ENCODE results near the gene JMJD6.
"Not testable (repeated sequence)": the region's sequence is repeated elsewhere in the genome, so short reads cannot be mapped to it uniquely, and the experiment has no call there.

JMJD6 gene

GRCh38 chr17:76707985-76708807 lies 18.2 kb downstream of the JMJD6 start:
- Histone ChIP-seq H3K9me3 (ENCODE audit: low read length) (peaks cover 2% of the 10 kb centered on the region), H3K4me3 (ENCODE audit: low read length) (no peak overlapping the region), H2AFZ (ENCODE audit: low read depth, low read length) (no peak overlapping the region), H3K27me3 (ENCODE audit: insufficient read depth, low read length) (no peaks in the 10 kb centered on the region), H3K4me1 (ENCODE audit: insufficient read depth, low read length) (peaks cover 30% of the 10 kb centered on the region), H3K36me3 (ENCODE audit: insufficient read depth, low read length) (no peaks in the 10 kb centered on the region)

- peaks cover 34% of the 10 kb centered on the region for H3K4me1 ChIP-seq (ENCODE audit: insufficient read depth, low read length)
- no peaks in the 10 kb centered on the region for H3K27me3 ChIP-seq (ENCODE audit: insufficient read depth, low read length)
- H2AFZ ChIP-seq (ENCODE audit: low read depth, low read length): no peak overlapping the region
- no peaks in the 10 kb centered on the region for H3K36me3 ChIP-seq (ENCODE audit: insufficient read depth, low read length)
- peaks cover 2% of the 10 kb centered on the region for H3K9me3 ChIP-seq (ENCODE audit: low read length)
- no peak overlapping the region for H3K4me3 ChIP-seq (ENCODE audit: low read length)
Measured at GRCh38 chr17:76706817-76707216, 19.6 kb downstream of the JMJD6 start.

DNA sequence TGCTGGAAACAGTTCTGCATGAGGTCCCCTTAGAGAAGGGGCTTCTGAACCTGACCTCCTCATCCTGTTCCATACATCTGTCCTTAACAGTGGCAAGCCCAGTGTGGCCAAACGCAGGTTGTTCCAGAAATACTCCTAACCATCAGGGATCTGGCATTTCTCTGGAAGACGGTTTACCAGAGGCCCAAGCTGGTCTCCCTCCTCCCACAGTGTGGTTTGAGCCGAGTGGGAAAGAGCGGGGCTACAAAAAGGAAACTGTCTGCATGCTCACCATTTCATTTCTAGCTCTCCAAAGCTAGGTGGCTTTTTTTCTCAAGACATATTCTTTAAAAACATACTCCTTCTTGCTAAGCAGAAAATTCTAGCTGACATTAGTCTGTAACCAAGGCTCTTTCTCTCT lies 21.6 kb downstream of the JMJD6 start:
- no peaks in the 10 kb centered on the region for H3K27me3 ChIP-seq (ENCODE audit: insufficient read depth, low read length)
- H3K36me3 ChIP-seq (ENCODE audit: insufficient read depth, low read length): no peaks in the 10 kb centered on the region
- peaks cover 45% of the 10 kb centered on the region for H3K4me1 ChIP-seq (ENCODE audit: insufficient read depth, low read length)
- no peak overlapping the region for H2AFZ ChIP-seq (ENCODE audit: low read depth, low read length)
- peaks cover 2% of the 10 kb centered on the region for H3K9me3 ChIP-seq (ENCODE audit: low read length)
- no peak overlapping the region for H3K4me3 ChIP-seq (ENCODE audit: low read length)

DNA sequence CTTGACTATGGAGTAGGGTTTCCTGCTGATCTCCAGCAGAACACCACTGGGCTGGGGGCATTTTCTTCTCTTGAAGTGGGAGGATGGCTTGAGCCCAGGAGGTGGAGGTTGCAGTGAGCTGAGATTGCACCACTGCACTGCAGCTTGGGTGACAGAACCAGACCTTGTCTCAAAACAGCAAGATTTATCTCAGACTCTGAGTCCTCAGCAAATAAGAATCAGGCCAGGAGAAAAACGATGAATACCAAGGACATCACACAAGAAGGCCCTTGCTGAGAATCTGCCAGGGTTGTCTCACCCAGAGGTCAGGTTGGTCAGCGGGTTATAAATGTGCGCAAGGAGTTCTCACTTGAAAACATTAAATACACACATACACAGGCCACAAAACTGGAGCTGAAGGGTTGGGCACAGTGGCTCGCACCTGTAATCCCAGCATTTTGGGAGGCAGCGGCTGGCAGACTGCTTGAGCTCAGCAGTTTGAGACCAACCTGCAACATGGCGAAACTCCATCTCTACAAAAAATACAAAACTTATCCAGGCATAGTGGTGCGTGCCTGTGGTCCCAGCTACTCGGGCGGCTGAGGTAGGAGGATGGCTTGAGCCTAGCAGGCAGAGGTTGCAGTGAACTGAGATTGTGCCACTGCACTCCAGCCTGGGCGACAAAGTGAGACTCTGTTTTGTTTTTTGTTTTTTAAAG lies 23.3 kb downstream of the JMJD6 start:
- no peak overlapping the region for H2AFZ ChIP-seq (ENCODE audit: low read depth, low read length)
- peaks cover 31% of the 10 kb centered on the region for H3K4me1 ChIP-seq (ENCODE audit: insufficient read depth, low read length)
- H3K9me3 ChIP-seq (ENCODE audit: low read length): peaks cover 2% of the 10 kb centered on the region
- H3K36me3 ChIP-seq (ENCODE audit: insufficient read depth, low read length): no peaks in the 10 kb centered on the region
- no peak overlapping the region for H3K4me3 ChIP-seq (ENCODE audit: low read length)
- no peaks in the 10 kb centered on the region for H3K27me3 ChIP-seq (ENCODE audit: insufficient read depth, low read length)

GRCh38 chr17:76702076-76702475 lies 24.3 kb downstream of the JMJD6 start:
- no peaks in the 10 kb centered on the region for H3K27me3 ChIP-seq (ENCODE audit: insufficient read depth, low read length)
- peaks cover 36% of the 10 kb centered on the region for H3K4me1 ChIP-seq (ENCODE audit: insufficient read depth, low read length)
- peaks cover 2% of the 10 kb centered on the region for H3K9me3 ChIP-seq (ENCODE audit: low read length)
- H3K4me3 ChIP-seq (ENCODE audit: low read length): no peak overlapping the region
- no peak overlapping the region for H2AFZ ChIP-seq (ENCODE audit: low read depth, low read length)
- no peaks in the 10 kb centered on the region for H3K36me3 ChIP-seq (ENCODE audit: insufficient read depth, low read length)

DNA sequence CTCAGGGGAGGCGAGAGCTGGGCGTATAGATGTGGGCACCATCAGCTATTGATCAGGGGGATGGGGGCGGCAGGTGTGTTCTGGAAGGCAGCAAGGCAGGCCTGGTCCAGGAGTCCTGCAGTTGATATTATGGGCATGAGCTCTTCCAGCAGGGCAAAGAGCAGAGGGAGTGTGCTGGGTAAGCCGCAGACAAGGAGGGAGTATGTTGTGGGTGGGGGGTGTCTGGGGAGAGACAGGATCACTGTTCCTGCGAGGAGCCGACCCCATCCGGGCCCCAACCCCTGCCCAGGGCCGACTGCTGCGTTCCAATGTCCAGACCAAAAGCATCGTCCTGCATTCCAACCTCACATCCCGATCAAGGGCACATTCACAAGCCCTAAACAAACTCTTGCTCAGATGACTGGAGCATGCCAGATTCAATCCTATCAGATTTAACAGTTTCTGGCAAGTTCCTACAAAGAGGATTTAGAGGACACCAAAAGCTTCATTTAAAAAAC lies 24.9 kb downstream of the JMJD6 start:
- peak overlapping the region; percentile 37 for H3K4me3 ChIP-seq (ENCODE audit: low read length)
- no peaks in the 10 kb centered on the region for H3K36me3 ChIP-seq (ENCODE audit: insufficient read depth, low read length)
- no peaks in the 10 kb centered on the region for H3K27me3 ChIP-seq (ENCODE audit: insufficient read depth, low read length)
- H2AFZ ChIP-seq (ENCODE audit: low read depth, low read length): no peak overlapping the region
- peaks cover 2% of the 10 kb centered on the region for H3K9me3 ChIP-seq (ENCODE audit: low read length)
- peaks cover 41% of the 10 kb centered on the region for H3K4me1 ChIP-seq (ENCODE audit: insufficient read depth, low read length)

DNA sequence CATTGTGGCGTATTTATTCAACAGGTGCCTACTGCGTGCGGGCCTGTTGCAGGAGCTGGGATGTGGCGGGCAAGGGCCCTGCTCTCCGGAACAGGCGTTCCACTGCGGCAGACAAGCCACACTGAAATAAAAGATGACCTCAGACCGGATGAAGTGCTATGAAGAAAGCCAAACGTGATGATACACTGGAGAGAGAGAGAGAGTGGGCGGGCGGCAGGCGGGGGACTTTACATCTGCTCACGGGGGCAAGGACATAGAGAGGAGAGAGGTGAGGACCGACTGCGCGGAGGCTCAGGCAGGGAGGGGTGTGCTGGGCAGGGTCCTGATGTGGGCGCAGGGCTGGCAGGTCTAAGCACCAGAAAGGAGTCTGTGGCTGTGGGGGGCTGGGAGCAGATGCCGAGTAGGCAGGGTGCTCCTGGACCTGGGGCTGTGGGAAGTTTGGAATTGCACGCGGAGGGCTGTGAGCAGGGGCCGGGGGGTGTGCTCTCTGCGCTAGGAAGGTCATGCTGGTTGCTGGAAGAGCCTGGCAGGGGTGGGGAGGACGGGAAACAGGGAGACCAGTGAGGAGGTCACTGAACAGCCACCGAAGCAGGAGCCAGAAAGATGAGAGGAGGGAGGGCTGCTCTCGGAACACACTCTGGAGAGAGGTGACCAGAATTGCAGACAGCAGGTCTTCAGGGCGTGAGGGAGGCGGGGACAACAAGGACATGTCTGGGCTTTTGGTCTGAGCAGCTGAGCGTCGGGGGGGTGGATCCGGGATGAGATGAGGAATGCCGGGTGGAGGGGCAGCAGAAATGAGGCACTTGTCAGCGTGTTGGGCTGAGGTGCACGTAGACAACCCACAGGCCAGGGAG lies 25.6 kb downstream of the JMJD6 start:
- Histone ChIP-seq H3K4me3 (ENCODE audit: low read length) (peak overlapping the region; percentile 37), H3K27me3 (ENCODE audit: insufficient read depth, low read length) (no peaks in the 10 kb centered on the region), H3K4me1 (ENCODE audit: insufficient read depth, low read length) (peaks cover 41% of the 10 kb centered on the region), H3K9me3 (ENCODE audit: low read length) (peaks cover under 1% of the 10 kb centered on the region), H2AFZ (ENCODE audit: low read depth, low read length) (no peak overlapping the region), H3K36me3 (ENCODE audit: insufficient read depth, low read length) (no peaks in the 10 kb centered on the region)

GRCh38 chr17:76700270-76700616 lies 26.2 kb downstream of the JMJD6 start:
- Histone ChIP-seq H3K9me3 (ENCODE audit: low read length) (no peaks in the 10 kb centered on the region), H3K4me3 (ENCODE audit: low read length) (peak overlapping the region; percentile 37), H3K36me3 (ENCODE audit: insufficient read depth, low read length) (no peaks in the 10 kb centered on the region), H3K4me1 (ENCODE audit: insufficient read depth, low read length) (peaks cover 41% of the 10 kb centered on the region), H2AFZ (ENCODE audit: low read depth, low read length) (no peak overlapping the region), H3K27me3 (ENCODE audit: insufficient read depth, low read length) (no peaks in the 10 kb centered on the region)

DNA sequence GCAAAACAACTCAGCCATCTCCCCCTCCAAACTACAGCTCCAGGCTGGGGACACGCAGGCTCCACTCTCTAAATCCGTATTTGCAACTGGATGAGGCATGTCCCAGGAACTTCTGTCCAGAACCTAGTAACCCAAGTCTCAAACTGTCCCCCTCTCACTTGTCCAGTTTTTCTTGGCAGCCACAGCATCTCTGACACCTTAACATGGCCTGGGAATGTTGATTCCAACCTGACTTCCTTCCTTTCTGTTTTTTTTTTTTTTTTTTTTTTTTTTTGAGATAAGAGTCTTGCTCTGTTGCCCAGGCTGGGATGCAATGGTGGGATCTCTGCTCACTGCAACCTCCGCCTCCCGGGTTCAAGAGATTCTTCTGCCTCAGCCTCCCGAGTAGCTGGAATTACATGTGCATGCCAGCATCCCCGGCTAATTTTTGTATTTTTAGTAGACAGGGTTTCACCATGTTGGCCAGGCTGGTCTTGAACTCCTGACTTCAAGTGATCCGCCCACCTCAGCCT lies 27.9 kb downstream of the JMJD6 start:
- H3K9me3 ChIP-seq (ENCODE audit: low read length): not testable (repeated sequence)
- peaks cover 41% of the 10 kb centered on the region for H3K4me1 ChIP-seq (ENCODE audit: insufficient read depth, low read length)

GRCh38 chr17:76697702-76698465 lies 28.5 kb downstream of the JMJD6 start:
- no peaks in the 10 kb centered on the region for H3K9me3 ChIP-seq (ENCODE audit: low read length)
- peak overlapping the region; percentile 5 for H3K4me3 ChIP-seq (ENCODE audit: low read length)
- no peaks in the 10 kb centered on the region for H3K36me3 ChIP-seq (ENCODE audit: insufficient read depth, low read length)
- no peaks in the 10 kb centered on the region for H3K27me3 ChIP-seq (ENCODE audit: insufficient read depth, low read length)
- peaks cover 41% of the 10 kb centered on the region for H3K4me1 ChIP-seq (ENCODE audit: insufficient read depth, low read length)
- no peak overlapping the region for H2AFZ ChIP-seq (ENCODE audit: low read depth, low read length)

More for the DNA sequence above, 27.9 kb downstream of the JMJD6 start:
- not testable (repeated sequence) for H3K4me3 ChIP-seq (ENCODE audit: low read length); H2AFZ ChIP-seq (ENCODE audit: low read depth, low read length); H3K36me3 ChIP-seq (ENCODE audit: insufficient read depth, low read length); H3K27me3 ChIP-seq (ENCODE audit: insufficient read depth, low read length)

DNA sequence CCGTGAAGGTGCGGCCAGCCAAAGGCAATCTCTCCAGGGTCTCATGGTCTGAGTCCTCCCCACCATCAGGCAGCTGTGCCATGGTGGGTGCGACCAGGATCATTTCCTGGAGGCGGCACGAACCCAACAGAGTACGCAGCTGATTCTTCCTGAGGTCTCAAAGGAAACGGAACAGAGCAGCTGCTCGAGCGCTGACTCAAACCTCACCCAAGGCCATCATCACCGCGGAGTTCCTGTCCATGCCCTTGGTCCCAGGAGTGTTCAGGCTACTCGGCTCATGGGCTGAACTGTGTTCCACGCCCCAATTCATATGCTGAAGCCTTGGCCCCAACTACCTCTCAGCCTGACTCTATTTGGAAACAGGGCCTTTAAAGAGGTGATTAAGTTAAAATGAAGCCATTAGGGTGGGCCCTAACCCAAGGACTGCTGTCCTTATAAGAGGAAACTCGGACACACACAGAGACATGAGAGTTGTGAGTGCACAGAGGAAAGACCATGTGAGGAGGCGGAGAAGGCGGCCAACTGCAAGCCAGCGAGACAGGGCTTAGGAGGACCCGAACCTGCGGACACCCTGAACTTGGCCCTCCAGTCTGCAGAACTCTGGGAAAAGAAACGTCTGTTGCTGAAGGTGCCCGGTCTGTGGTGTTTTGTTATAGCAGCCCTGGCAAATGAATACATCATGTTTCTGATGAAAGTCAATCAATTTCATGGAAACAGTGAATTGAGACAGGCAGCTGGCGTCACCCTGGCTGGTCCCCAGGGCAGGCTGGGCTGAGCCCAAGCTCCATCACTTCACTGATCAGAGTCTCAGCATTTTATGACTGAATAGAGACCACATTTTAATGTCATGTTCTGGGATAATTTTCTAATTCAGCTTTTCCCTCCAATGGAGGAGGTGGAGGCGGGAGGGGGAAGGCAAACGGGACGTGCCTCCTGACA lies 29.4 kb downstream of the JMJD6 start:
- no peaks in the 10 kb centered on the region for H3K27me3 ChIP-seq (ENCODE audit: insufficient read depth, low read length)
- no peak overlapping the region for H2AFZ ChIP-seq (ENCODE audit: low read depth, low read length)
- no peaks in the 10 kb centered on the region for H3K36me3 ChIP-seq (ENCODE audit: insufficient read depth, low read length)
- peaks cover 40% of the 10 kb centered on the region for H3K4me1 ChIP-seq (ENCODE audit: insufficient read depth, low read length)
- H3K9me3 ChIP-seq (ENCODE audit: low read length): no peaks in the 10 kb centered on the region
- peak overlapping the region; percentile 5 for H3K4me3 ChIP-seq (ENCODE audit: low read length)
